H1 (cell line): ENCODE data around the gene TMEM183A. TPM values are rescaled to one million over a fixed set of nuclear protein-coding genes. Genes with fewer than 3 reads are reported as not detected.

Experiments used
- ASH2L ChIP-seq: fragments of 200-600, 300-600 bp; sonication (generic); IDR thresholded peaks from one replicate; pipeline ENCODE4 v1.7.1; 2017; ENCODE audit warnings: low read length
- BCL11A ChIP-seq, 2 experiments: IDR thresholded peaks; one replicate each; pipeline ENCODE4 v1.6.1; 2011; ENCODE audit warnings: low read depth in 2 of 2, low read length in 2 of 2, mild to moderate bottlenecking in 2 of 2
- BRCA1 ChIP-seq: IDR thresholded peaks from 2 replicates; pipeline ENCODE4 v1.6.1; 2012; ENCODE audit warnings: low read depth, low read length, improper control_type of control experiment
- CBX8 ChIP-seq: fragments of 300-800, 300-1000 bp; sonication (generic); IDR thresholded peaks from 2 replicates; pipeline ENCODE4 v1.7.1; 2016; ENCODE audit warnings: low read depth, low read length, borderline replicate concordance
- CEBPB ChIP-seq: IDR thresholded peaks from 2 replicates; pipeline ENCODE4 v1.6.1; 2012; ENCODE audit warnings: low read depth, low read length
- CHD2 ChIP-seq: IDR thresholded peaks from 2 replicates; pipeline ENCODE4 v1.6.1; 2012; ENCODE audit warnings: low read length, improper control_type of control experiment
- CTCF ChIP-seq, 3 experiments: IDR thresholded peaks; 1 replicate in 2 of 3; 2 replicates in 1 of 3; pipeline versions ENCODE4 v1.5.1 to v1.6.1; 2011; ENCODE audit warnings: low read length in 3 of 3, mild to moderate bottlenecking in 3 of 3, inconsistent platforms in 2 of 3, low read depth in 1 of 3, moderate library complexity in 1 of 3; ENCODE audit not compliant: insufficient read depth in 1 of 3; ENCODE audit errors: control extremely low read depth in 1 of 3
- E2F6 ChIP-seq: IDR thresholded peaks from 2 replicates; pipeline ENCODE4 v1.6.1; 2012; ENCODE audit warnings: inconsistent platforms
- GTF2F1 ChIP-seq: IDR thresholded peaks from 2 replicates; pipeline ENCODE4 v1.6.1; 2012; ENCODE audit warnings: low read depth, low read length, improper control_type of control experiment, borderline replicate concordance
- HDAC6 ChIP-seq: IDR thresholded peaks from one replicate; pipeline ENCODE4 v1.7.1; 2012; ENCODE audit warnings: low read depth, mild to moderate bottlenecking, inconsistent platforms, low read length, moderate library complexity
- JUND ChIP-seq: IDR thresholded peaks from 2 replicates; pipeline ENCODE4 v1.6.1; 2011; ENCODE audit warnings: mild to moderate bottlenecking, improper control_type of control experiment, low read length
- KDM4A ChIP-seq: IDR thresholded peaks from one replicate; pipeline ENCODE4 v1.7.1; 2012; ENCODE audit warnings: low read depth, mild to moderate bottlenecking, moderate library complexity, low read length, inconsistent platforms; ENCODE audit not compliant: severe bottlenecking
- KDM5A ChIP-seq: fragments of 200-600 bp; IDR thresholded peaks from 2 replicates; pipeline ENCODE4 v1.7.1; 2012; ENCODE audit warnings: mild to moderate bottlenecking, low read length, inconsistent platforms, mixed read lengths
- MAX ChIP-seq: IDR thresholded peaks from 2 replicates; pipeline ENCODE4 v1.6.1; 2012; ENCODE audit warnings: inconsistent platforms
- PHF8 ChIP-seq: fragments of 200-600 bp; sonication (generic); conservative IDR thresholded peaks from 2 replicates; pipeline ENCODE4 v1.7.1; 2012; ENCODE audit warnings: low read depth, mild to moderate bottlenecking, inconsistent platforms, low read length, moderate library complexity
- POLR2A ChIP-seq, 2 experiments: IDR thresholded peaks; 1 replicate in 1 of 2; 2 replicates in 1 of 2; pipeline ENCODE4 v1.6.1; 2011; ENCODE audit warnings: low read depth in 2 of 2, low read length in 2 of 2, mild to moderate bottlenecking in 2 of 2; ENCODE audit errors: control extremely low read depth in 1 of 2
- RBBP5 ChIP-seq: IDR thresholded peaks from 2 replicates; pipeline ENCODE4 v1.7.1; 2012; ENCODE audit warnings: low read depth, mild to moderate bottlenecking, inconsistent platforms, low read length, moderate library complexity, borderline replicate concordance
- SIN3A ChIP-seq, 2 experiments: IDR thresholded peaks in 1 of 2; conservative IDR thresholded peaks in 1 of 2; 2 replicates each; pipeline ENCODE4 v1.6.1; 2011 to 2012; ENCODE audit warnings: low read length in 2 of 2, improper control_type of control experiment in 1 of 2, low read depth in 1 of 2, mild to moderate bottlenecking in 1 of 2
- SP1 ChIP-seq: IDR thresholded peaks from 2 replicates; pipeline ENCODE4 v1.6.1; 2011; ENCODE audit warnings: low read depth, low read length
- SRF ChIP-seq: IDR thresholded peaks from 2 replicates; pipeline ENCODE4 v1.6.1; 2011; ENCODE audit warnings: mild to moderate bottlenecking, low read depth, low read length, moderate library complexity
- TAF7 ChIP-seq: optimal IDR thresholded peaks from 2 replicates; pipeline ENCODE3; 2011; ENCODE audit warnings: low read depth, mild to moderate bottlenecking, inconsistent platforms, low read length, moderate library complexity, borderline replicate concordance
- polyA plus RNA-seq, 7 experiments: library from polyadenylated mRNA; depleted of rRNA in 3 of 7; stranded (reverse) in 5 of 7; unstranded in 2 of 7; fragments of >200 nt in 5 of 7; fragments of 200-250 nt in 2 of 7; gene quantifications; 1 replicate in 5 of 7; 2 replicates in 1 of 7; 4 replicates in 1 of 7; pipeline versions ENCODE4 v1.2.1 to v1.2.3, GENCODE V29; 2011 to 2013; ENCODE audit warnings: missing spikeins in 2 of 7, mixed read lengths in 2 of 7
- total RNA-seq: library from RNA; stranded (reverse); fragmentation: NEBNext Ultra II Directional; extraction: Animal tissue kit (Norgen Biotek cat#: 25700); gene quantifications from 2 replicates; pipeline ENCODE4 v1.2.1, GENCODE V29; 2021

The TMEM183A gene
- total and polyA plus RNA-seq, 2 of the 8 experiments (the other 6 are each of a cell fraction or from before 2014, with no cell fraction given), result 107 to 173 TPM

- TF ChIP-seq CEBPB (no peak), BRCA1 (peak; percentile 85), POLR2A (IDR thresholded peaks at IDR 0.05; ENCODE audit: control extremely low read depth in 1 of 2, low read depth in 2 of 2, low read length in 2 of 2) (peak; percentile 98 to 99), HDAC6 (no peak), KDM4A (peak; percentile 92), E2F6 (peak; percentile 60), KDM5A (peak; percentile 80), MAX (peak; percentile 90), GTF2F1 (peak; percentile 70; the same call in 1 of the 2 replicates), PHF8 (peak; percentile 95), CHD2 (peak; percentile 95), RBBP5 (peak; percentile 85), SIN3A (conservative IDR thresholded peaks at IDR 0.05 in 1 of 2, IDR thresholded peaks at IDR 0.05 in 1 of 2; ENCODE audit: low read depth in 1 of 2, low read length in 2 of 2) (0 out of 4 replicates have a peak, but pooled peaks have one; percentile 21 to 36), SRF (peak; percentile 68), TAF7 (peak; percentile 43), JUND (no peak), CBX8 (no peak), CTCF (IDR thresholded peaks at IDR 0.05; ENCODE audit: control extremely low read depth in 1 of 3, insufficient read depth in 1 of 3, low read depth in 1 of 3, low read length in 3 of 3) (no peak), ASH2L (peak; percentile 88), BCL11A (IDR thresholded peaks at IDR 0.05; ENCODE audit: low read depth in 2 of 2, low read length in 2 of 2) (no peak), SP1 (peak; percentile 89)
These were observed at the start of gene TMEM183A (continued) for GRCh38 chr1:203006948-203007871.
